PC-3 (cell line): Measurements from ENCODE around the gene STX1B. TPM values are rescaled to one million over a fixed set of nuclear protein-coding genes. Genes with fewer than 3 reads are reported as not detected.
A peak's percentile ranks its signal among the peaks of the same experiment; 100 is the strongest.

Experiments used
- ATAC-seq: fragments of 200-7000 bp; cut with Tn5 transposase; 2 replicates; pipeline ENCODE4 v1.9.1; 2020; ENCODE audit warnings: mild to moderate bottlenecking, moderate library complexity
- BruUV-seq: library from RNA; stranded (reverse); fragments of 400-500 nt; replicated peaks from 2 replicates; lab custom pipeline; 2021; lab: Mats Ljungman, UMichigan
- CTCF ChIA-PET: fragments of 300-600 bp; sonication (Branson Sonifier 250); formaldehyde crosslinking; loops from one replicate; lab custom pipeline; 2022; ENCODE audit warnings: antibody characterized with exemption; lab: Charles Lee
- POLR2A ChIA-PET: fragments of 300-600 bp; sonication (Branson Sonifier 250); formaldehyde crosslinking; loops from one replicate; lab custom pipeline; 2022; ENCODE audit warnings: antibody characterized with exemption; ENCODE audit not compliant: unreplicated experiment; lab: Charles Lee
- DNase-seq: peaks from one replicate; pipeline ENCODE4 v3.0.0-alpha.2; 2015
- H2AFZ ChIP-seq: fragments of 300-600 bp; sonication (generic); 2 replicates; pipeline ENCODE4 v1.6.0; 2016; ENCODE audit warnings: antibody characterized with exemption, low read length
- H3F3A ChIP-seq: fragments of 300-600 bp; sonication (generic); one replicate; pipeline ENCODE4 v1.6.0; 2017; ENCODE audit warnings: antibody characterized with exemption, low read length, control low read depth, mild to moderate bottlenecking; ENCODE audit not compliant: unreplicated experiment
- H3K27ac ChIP-seq: fragments of 300-600 bp; sonication (generic); 2 replicates; pipeline ENCODE4 v1.5.1; 2016; ENCODE audit warnings: mild to moderate bottlenecking, low read length
- H3K27me3 ChIP-seq: fragments of 300-600 bp; sonication (generic); 2 replicates; pipeline ENCODE4 v1.6.1; 2016; ENCODE audit warnings: low read length, mixed read lengths
- H3K36me3 ChIP-seq: fragments of 300-600 bp; sonication (generic); 2 replicates; pipeline ENCODE4 v1.6.1; 2016; ENCODE audit warnings: low read depth, mixed run types, low read length, mixed read lengths
- H3K4me1 ChIP-seq: fragments of 300-600 bp; sonication (generic); 2 replicates; pipeline ENCODE4 v1.5.1; 2016; ENCODE audit warnings: low read length; ENCODE audit not compliant: insufficient read depth
- H3K4me2 ChIP-seq: fragments of 300-600 bp; sonication (generic); 2 replicates; pipeline ENCODE4 v1.6.0; 2016; ENCODE audit warnings: low read length
- H3K4me3 ChIP-seq: fragments of 300-600 bp; sonication (generic); 2 replicates; pipeline ENCODE4 v1.5.1; 2016; ENCODE audit warnings: mild to moderate bottlenecking, low read length, mixed read lengths
- H3K79me2 ChIP-seq: fragments of 300-600 bp; sonication (generic); 2 replicates; pipeline ENCODE4 v1.6.1; 2017; ENCODE audit warnings: low read length, mixed read lengths
- H3K9ac ChIP-seq: fragments of 300-600 bp; sonication (generic); 2 replicates; pipeline ENCODE4 v1.6.0; 2016; ENCODE audit warnings: mild to moderate bottlenecking, low read length
- H3K9me2 ChIP-seq: fragments of 300-600 bp; sonication (generic); replicated peaks from 2 replicates; pipeline ENCODE4 v1.6.1; 2016; ENCODE audit warnings: mixed run types, low read length, mixed read lengths
- H3K9me3 ChIP-seq: fragments of 300-600 bp; sonication (generic); 2 replicates; pipeline ENCODE4 v1.6.1; 2016; ENCODE audit warnings: low read length, mixed read lengths
- H4K20me1 ChIP-seq: fragments of 300-600 bp; sonication (generic); 2 replicates; pipeline ENCODE4 v1.6.1; 2016; ENCODE audit warnings: low read length, mixed read lengths
- EZH2 ChIP-seq: fragments of 300-600 bp; sonication (generic); IDR thresholded peaks from one replicate; pipeline ENCODE4 v1.6.1; 2017; ENCODE audit warnings: antibody characterized with exemption, mild to moderate bottlenecking, low read length; ENCODE audit not compliant: unreplicated experiment
- EZH2phosphoT487 ChIP-seq: fragments of 300-600 bp; sonication (generic); IDR thresholded peaks from 2 replicates; pipeline ENCODE4 v1.6.1; 2018; ENCODE audit warnings: mild to moderate bottlenecking, antibody characterized with exemption, low read length, borderline replicate concordance
- intact Hi-C: fragments of 100-400 bp; cut with micrococcal nuclease; formaldehyde crosslinking; loops from 2 replicates; pipeline ENCODE4 v1.9.0; 2023
- total RNA-seq: library from RNA; depleted of rRNA; stranded (reverse); fragments of >200 nt; gene quantifications from 2 replicates; pipeline ENCODE4 v1.2.3, GENCODE V29; 2014
- TF ChIP-seq, protein P1 (sequence below): fragments of 300-600 bp; sonication (generic); conservative IDR thresholded peaks from 2 replicates; pipeline ENCODE4 v1.5.1; 2017; ENCODE audit warnings: antibody characterized with exemption, low read depth, mild to moderate bottlenecking, low read length

The STX1B gene
- total RNA-seq, 1 experiment from 2014 or later = 1.5 TPM

DNA sequence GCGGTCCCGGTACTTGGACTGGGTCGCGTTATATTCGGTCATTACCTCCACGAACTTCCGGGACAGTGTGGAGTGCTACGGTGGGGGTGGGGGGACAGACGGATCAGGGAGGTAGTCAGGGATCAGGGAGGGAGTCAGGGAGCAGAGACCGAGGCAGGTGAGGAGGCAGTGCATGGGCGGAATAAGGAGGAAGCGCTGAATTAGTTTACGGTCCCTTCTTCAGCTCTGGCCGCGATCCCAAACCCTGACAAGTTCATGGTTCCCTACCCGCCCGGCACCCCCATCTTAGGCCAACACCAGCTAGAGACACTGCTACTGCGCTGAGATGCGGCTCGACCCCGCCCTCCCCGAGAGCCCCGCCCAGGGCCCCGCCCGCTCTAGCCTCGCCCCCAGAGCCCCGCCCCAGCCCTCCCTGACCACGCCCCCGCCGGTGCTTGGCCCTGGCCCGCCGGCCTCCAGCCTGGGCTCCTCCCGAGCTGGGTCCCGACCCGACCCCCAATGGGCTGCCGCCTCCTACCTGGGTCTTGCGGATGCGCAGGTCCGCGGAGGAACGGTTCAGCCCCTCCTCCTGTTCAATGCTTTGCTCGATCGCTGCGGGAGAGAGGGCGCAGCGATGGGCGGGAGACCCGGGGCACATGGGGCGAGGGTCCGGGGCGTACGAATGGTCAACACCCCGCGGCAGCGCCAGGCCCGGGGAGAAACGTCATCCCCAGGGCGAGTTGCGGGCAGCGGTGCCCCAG, 13.3 kb downstream of the STX1B start:
- H2AFZ ChIP-seq = peak overlapping the region; percentile 80
- H3F3A ChIP-seq = no peaks in the 10 kb centered on the region
- H3K36me3 ChIP-seq = no peaks in the 10 kb centered on the region
- no peaks in the 10 kb centered on the region for H3K79me2 ChIP-seq
- H3K27ac ChIP-seq = peak overlapping the region; percentile 86
- H3K4me3 ChIP-seq = peak overlapping the region; percentile 83
- ChIA-PET POLR2A (no interaction called here), CTCF (no interaction called here)
- H3K4me2 ChIP-seq = peak overlapping the region; percentile 100
- H3K4me1 ChIP-seq = peaks cover 31% of the 10 kb centered on the region
- no TSS peak for BruUV-seq
- H3K9me2 ChIP-seq = no peaks in the 10 kb centered on the region
- no peaks in the 10 kb centered on the region for H4K20me1 ChIP-seq
- DNase-seq (peak; percentile 68), ATAC-seq (peak; percentile 80)
- no peaks in the 10 kb centered on the region for H3K27me3 ChIP-seq
- TF ChIP-seq, protein P1, sequence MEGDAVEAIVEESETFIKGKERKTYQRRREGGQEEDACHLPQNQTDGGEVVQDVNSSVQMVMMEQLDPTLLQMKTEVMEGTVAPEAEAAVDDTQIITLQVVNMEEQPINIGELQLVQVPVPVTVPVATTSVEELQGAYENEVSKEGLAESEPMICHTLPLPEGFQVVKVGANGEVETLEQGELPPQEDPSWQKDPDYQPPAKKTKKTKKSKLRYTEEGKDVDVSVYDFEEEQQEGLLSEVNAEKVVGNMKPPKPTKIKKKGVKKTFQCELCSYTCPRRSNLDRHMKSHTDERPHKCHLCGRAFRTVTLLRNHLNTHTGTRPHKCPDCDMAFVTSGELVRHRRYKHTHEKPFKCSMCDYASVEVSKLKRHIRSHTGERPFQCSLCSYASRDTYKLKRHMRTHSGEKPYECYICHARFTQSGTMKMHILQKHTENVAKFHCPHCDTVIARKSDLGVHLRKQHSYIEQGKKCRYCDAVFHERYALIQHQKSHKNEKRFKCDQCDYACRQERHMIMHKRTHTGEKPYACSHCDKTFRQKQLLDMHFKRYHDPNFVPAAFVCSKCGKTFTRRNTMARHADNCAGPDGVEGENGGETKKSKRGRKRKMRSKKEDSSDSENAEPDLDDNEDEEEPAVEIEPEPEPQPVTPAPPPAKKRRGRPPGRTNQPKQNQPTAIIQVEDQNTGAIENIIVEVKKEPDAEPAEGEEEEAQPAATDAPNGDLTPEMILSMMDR = no peak
- TF ChIP-seq EZH2phosphoT487 = no peak
- TF ChIP-seq EZH2 = no peak
- intact Hi-C loops = loop anchor here (5.0 kb wide), 2 partner anchors 35 to 75 kb away; partner anchors contain the start of genes STX4, ZNF646 and ZNF668
- peak overlapping the region; percentile 85 for H3K9ac ChIP-seq
- H3K9me3 ChIP-seq = no peaks in the 10 kb centered on the region

DNA sequence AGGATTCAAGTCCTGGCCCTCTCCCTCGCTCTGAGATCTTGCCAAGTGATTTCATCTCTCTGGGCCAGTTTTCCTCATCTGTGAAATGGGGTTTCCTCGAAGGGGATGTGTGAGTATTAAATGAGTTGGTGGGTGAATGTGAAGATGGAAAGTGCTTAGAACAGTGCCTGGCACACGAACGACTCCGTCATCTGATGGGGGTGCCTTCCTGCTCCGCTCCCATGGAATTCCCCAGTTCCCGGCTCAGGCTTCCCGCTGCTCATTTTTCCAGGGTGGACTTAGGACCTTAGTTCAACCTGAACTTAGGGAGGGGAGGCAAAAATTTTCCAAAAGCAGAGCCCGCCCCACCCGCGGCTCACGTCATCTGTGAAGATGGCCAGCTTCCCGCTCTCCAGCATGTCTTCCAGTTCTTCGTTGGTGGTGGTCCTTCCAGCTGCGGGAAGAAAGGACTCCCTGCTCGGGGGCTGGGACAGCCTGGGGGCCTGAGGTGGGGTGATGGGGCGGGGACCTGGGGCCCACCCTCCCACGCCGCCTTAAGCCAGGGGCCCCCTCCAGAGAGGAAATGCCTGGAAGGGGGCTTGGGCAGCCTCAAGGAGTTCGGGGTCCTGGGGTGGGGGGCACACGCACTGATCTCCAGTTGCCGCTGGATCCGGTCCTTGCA, 14.0 kb downstream of the STX1B start:
- ATAC-seq = no peak
- Histone ChIP-seq H3K4me3 (peak overlapping the region; percentile 83), H3K9me3 (no peaks in the 10 kb centered on the region), H3K4me2 (peak overlapping the region; percentile 100), H3K9ac (peak overlapping the region; percentile 85), H3K36me3 (no peaks in the 10 kb centered on the region), H3K79me2 (no peaks in the 10 kb centered on the region), H3K4me1 (peaks cover 31% of the 10 kb centered on the region), H3K27me3 (no peaks in the 10 kb centered on the region), H2AFZ (peak overlapping the region; percentile 71), H3K9me2 (no peaks in the 10 kb centered on the region), H4K20me1 (no peaks in the 10 kb centered on the region), H3K27ac (peak overlapping the region; percentile 74), H3F3A (no peaks in the 10 kb centered on the region)
- POLR2A ChIA-PET = no interaction called here
- peak; percentile 12 for DNase-seq
- CTCF ChIA-PET = no interaction called here
- intact Hi-C loops = loop anchor here (5.0 kb wide), 2 partner anchors 36 to 76 kb away; partner anchors contain the start of genes STX4, ZNF646 and ZNF668
- TF ChIP-seq EZH2 = no peak
- TF ChIP-seq EZH2phosphoT487 = no peak
- TF ChIP-seq, protein P1 = no peak
- BruUV-seq = TSS peak; percentile 86
